ENCODE data around the gene IL9R. TPM values are rescaled to one million over a fixed set of nuclear protein-coding genes. Genes with fewer than 3 reads are reported as not detected.

IL9R gene, protein sequence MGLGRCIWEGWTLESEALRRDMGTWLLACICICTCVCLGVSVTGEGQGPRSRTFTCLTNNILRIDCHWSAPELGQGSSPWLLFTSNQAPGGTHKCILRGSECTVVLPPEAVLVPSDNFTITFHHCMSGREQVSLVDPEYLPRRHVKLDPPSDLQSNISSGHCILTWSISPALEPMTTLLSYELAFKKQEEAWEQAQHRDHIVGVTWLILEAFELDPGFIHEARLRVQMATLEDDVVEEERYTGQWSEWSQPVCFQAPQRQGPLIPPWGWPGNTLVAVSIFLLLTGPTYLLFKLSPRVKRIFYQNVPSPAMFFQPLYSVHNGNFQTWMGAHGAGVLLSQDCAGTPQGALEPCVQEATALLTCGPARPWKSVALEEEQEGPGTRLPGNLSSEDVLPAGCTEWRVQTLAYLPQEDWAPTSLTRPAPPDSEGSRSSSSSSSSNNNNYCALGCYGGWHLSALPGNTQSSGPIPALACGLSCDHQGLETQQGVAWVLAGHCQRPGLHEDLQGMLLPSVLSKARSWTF
- under 1 TPM in 1 of 9 donors, not detected in 8; 0.43 TPM for total RNA-seq
- polyA plus RNA-seq: under 1 TPM in 2 of 3 donors, not detected in 1; 0.07 to 0.32 TPM
- long read RNA-seq, donor 1: 0 reads
- long read RNA-seq, donor 2: 0 reads
- long read RNA-seq, donor 3: 0 reads
- long read RNA-seq, donor 4: 0 reads
- long read RNA-seq, donor 5: 0 reads
- long read RNA-seq, donor 6: 0 reads
- long read RNA-seq, donor 7: 0 reads
- long read RNA-seq, donor 8: 0 reads
- long read RNA-seq, donor 9: 0 reads
- long read RNA-seq, donor 10: 0 reads

DNA sequence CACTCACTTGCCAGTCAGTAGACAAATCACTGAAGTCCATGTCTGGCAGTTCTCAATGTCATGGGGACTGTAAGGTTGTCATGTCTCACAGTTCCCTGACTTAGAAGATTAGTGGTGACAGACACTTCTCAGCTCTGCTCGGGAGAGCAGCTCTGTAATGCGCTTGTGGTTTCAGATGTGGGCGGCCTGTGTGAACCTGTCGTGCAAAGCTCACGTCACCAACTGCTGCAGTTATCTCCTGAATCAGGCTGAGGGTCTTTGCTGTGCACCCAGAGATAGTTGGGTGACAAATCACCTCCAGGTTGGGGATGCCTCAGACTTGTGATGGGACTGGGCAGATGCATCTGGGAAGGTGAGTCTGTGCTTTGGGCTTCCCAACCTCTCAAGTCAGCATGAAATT, at the start of gene IL9R:
Gene IL9R, plus strand, starts transcription at position 261 of the 400 bp plus-strand sequence. Its CDS starts 64 bp downstream, at position 325.
- H3K4me1 ChIP-seq (replicated peaks in 1 of 2): no peaks in the 10 kb centered on the region
- H3K27ac ChIP-seq: no peak within 1 kb of the TSS
- no peaks in the 10 kb centered on the region for H3K36me3 ChIP-seq (replicated peaks in 1 of 2)
- intact Hi-C loops (cut with DNase I): no loop called here
- H3K9me3 ChIP-seq (replicated peaks in 1 of 3): no peaks in the 10 kb centered on the region
- DNase-seq: no peak
- H3K4me3 ChIP-seq: no peak within 1 kb of the TSS
- no peak for TF ChIP-seq POLR2A (IDR thresholded peaks at IDR 0.05)
- TF ChIP-seq, protein P1, sequence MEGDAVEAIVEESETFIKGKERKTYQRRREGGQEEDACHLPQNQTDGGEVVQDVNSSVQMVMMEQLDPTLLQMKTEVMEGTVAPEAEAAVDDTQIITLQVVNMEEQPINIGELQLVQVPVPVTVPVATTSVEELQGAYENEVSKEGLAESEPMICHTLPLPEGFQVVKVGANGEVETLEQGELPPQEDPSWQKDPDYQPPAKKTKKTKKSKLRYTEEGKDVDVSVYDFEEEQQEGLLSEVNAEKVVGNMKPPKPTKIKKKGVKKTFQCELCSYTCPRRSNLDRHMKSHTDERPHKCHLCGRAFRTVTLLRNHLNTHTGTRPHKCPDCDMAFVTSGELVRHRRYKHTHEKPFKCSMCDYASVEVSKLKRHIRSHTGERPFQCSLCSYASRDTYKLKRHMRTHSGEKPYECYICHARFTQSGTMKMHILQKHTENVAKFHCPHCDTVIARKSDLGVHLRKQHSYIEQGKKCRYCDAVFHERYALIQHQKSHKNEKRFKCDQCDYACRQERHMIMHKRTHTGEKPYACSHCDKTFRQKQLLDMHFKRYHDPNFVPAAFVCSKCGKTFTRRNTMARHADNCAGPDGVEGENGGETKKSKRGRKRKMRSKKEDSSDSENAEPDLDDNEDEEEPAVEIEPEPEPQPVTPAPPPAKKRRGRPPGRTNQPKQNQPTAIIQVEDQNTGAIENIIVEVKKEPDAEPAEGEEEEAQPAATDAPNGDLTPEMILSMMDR (IDR thresholded peaks at IDR 0.05): no peak
- no peaks in the 10 kb centered on the region for H3K27me3 ChIP-seq
- WGBS, 4 donors: 62 to 77% (median 65%) methylated on average over 2 to 5 of the region's 5 CpGs

DNA sequence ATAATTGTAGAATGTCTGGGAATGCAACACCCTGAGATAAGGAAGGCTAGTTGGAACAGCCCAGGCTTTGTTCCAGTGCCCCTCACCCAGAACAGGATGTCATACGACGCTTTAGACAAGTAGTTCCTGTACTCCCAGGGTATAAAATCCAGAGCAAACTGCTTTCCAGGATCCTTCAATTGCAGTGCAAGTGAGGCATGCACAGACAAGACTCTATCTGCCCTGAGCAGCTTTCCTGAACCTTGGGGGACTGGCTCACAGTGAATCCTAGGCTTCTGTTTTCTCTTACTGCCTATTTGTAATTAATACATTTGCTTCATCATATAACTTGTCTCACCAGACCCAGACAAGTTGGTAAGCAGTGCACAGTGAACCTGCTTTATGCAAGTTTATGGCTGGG, 48.4 kb upstream of the IL9R start:
- 57 to 76% (median 61%) methylated on average over 2 of the region's 2 CpGs for WGBS, 4 donors
- Histone ChIP-seq H3K27me3 (no peaks in the 10 kb centered on the region), H3K4me1 (replicated peaks in 1 of 2) (no peaks in the 10 kb centered on the region), H3K9me3 (replicated peaks in 1 of 3) (no peaks in the 10 kb centered on the region), H3K4me3 (no peak overlapping the region), H3K27ac (no peak overlapping the region), H3K36me3 (replicated peaks in 1 of 2) (no peaks in the 10 kb centered on the region)
- DNase-seq: no peak
- TF ChIP-seq POLR2A (IDR thresholded peaks at IDR 0.05): no peak
- TF ChIP-seq, protein P1 (IDR thresholded peaks at IDR 0.05): no peak
- intact Hi-C loops (cut with DNase I): no loop called here

DNA sequence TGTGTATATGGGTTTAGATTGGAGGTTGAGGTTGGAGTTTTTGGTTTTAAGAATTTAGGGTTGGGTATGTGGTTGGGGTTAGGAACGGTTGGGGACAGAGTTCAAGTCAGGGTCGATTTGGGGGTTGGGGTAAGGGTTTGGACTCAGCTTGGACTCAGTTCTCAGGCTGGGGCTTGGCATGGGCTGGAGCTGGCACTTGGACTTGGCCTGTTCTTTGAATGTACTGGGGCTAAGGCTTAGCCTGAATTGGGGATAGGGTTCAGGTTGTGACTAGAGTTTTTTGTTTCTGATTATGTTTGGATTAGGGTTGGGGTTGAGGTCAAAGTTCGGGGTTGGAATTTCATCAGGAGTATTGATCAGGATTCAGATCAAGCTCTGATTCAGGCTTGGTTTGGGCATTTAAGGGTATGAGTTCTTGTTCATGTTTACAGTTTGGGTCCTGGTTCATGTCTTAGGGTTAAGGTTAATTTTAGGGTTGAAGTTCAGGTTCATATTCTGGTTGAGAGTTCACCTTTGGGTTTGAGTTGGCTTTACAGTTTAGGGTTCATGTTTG, 46.2 kb upstream of the IL9R start:
- Histone ChIP-seq H3K4me3 (no peak overlapping the region), H3K4me1 (replicated peaks in 1 of 2) (no peaks in the 10 kb centered on the region), H3K9me3 (replicated peaks in 1 of 3) (no peaks in the 10 kb centered on the region), H3K36me3 (replicated peaks in 1 of 2) (no peaks in the 10 kb centered on the region), H3K27me3 (no peaks in the 10 kb centered on the region), H3K27ac (no peak overlapping the region)
- WGBS, 4 donors: 55 to 68% (median 64%) methylated on average over 3 of the region's 3 CpGs
- no peak for DNase-seq
- TF ChIP-seq POLR2A (IDR thresholded peaks at IDR 0.05): no peak
- intact Hi-C loops (cut with DNase I): no loop called here

DNA sequence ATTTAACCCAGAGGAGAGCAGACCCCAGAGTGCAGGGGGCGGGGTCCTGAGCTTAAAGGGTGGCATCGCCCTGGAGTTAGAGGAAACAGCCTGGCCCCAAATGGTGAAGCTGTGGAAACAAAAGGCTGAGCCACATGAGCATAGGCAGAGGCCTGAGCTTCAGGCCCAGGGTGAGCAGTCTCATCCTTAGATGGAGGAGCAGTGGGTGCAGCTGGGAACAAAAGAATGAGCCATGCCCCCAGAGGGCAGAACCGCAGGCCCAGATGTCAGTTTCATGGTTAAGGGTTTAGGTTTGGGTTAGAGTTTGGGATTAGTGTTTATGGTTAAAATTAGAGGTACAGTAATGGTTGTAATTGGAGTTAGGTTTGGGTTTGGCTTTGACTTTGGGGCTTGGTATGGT, 44.4 kb upstream of the IL9R start:
- no peak overlapping the region for H3K27ac ChIP-seq
- H3K4me3 ChIP-seq: no peak overlapping the region
- H3K36me3 ChIP-seq (replicated peaks in 1 of 2): no peaks in the 10 kb centered on the region
- no peaks in the 10 kb centered on the region for H3K9me3 ChIP-seq (replicated peaks in 1 of 3)
- H3K4me1 ChIP-seq (replicated peaks in 1 of 2): no peaks in the 10 kb centered on the region
- intact Hi-C loops (cut with DNase I): no loop called here
- no peak for TF ChIP-seq POLR2A (IDR thresholded peaks at IDR 0.05)
- TF ChIP-seq, protein P1 (IDR thresholded peaks at IDR 0.05): no peak
- no peaks in the 10 kb centered on the region for H3K27me3 ChIP-seq
- 64 to 85% (median 75%) methylated on average over 3 of the region's 3 CpGs for WGBS, 4 donors
- DNase-seq: no peak

Data from adrenal gland (tissue), 19 donors.